ENCODE results near the gene OR2T2.
"Not testable (repeated sequence)": the region's sequence is repeated elsewhere in the genome, so short reads cannot be mapped to it uniquely, and the experiment has no call there.

Gene OR2T2

GRCh38 chr1:248445399-248445798 is at the start of gene OR2T2:
Gene OR2T2 (plus strand): TSS chr1:248445637. CDS start chr1:248452798, 7,161 bp downstream.
- not testable (repeated sequence) for DNase-seq

GRCh38 chr1:248402748-248403147 is 42.7 kb upstream of the OR2T2 start, which contains the start of gene OR2T1:
Gene OR2T1 (plus strand): TSS chr1:248403048. CDS start chr1:248406148, 3,100 bp downstream.
- no peak for DNase-seq

GRCh38 chr1:248404024-248404423 is 41.4 kb upstream of the OR2T2 start:
- no peak for DNase-seq

- DNase-seq: no peak
Observed at GRCh38 chr1:248406721-248407692, 38.4 kb upstream of the OR2T2 start.

GRCh38 chr1:248416226-248416625 is 29.2 kb upstream of the OR2T2 start:
- DNase-seq: no peak

- DNase-seq: no peak
Observed at GRCh38 chr1:248417854-248418253, 27.6 kb upstream of the OR2T2 start.

GRCh38 chr1:248421384-248421783 is 24.1 kb upstream of the OR2T2 start:
- DNase-seq: no peak

GRCh38 chr1:248427526-248428191 is 17.8 kb upstream of the OR2T2 start:
- DNase-seq: not testable (repeated sequence)

GRCh38 chr1:248428192-248428533 is 17.3 kb upstream of the OR2T2 start:
- DNase-seq: not testable (repeated sequence)

- DNase-seq: not testable (repeated sequence)
Observed at GRCh38 chr1:248431683-248432082, 13.8 kb upstream of the OR2T2 start.

GRCh38 chr1:248432201-248432600 is 13.2 kb upstream of the OR2T2 start:
- not testable (repeated sequence) for DNase-seq

- DNase-seq: not testable (repeated sequence)
Observed at GRCh38 chr1:248433811-248434415, 11.5 kb upstream of the OR2T2 start.

- not testable (repeated sequence) for DNase-seq
Observed at GRCh38 chr1:248434913-248435312, 10.5 kb upstream of the OR2T2 start.

- not testable (repeated sequence) for DNase-seq
Observed at GRCh38 chr1:248436303-248436702, 9.1 kb upstream of the OR2T2 start.

GRCh38 chr1:248438668-248439067 is 6.8 kb upstream of the OR2T2 start:
- not testable (repeated sequence) for DNase-seq

- not testable (repeated sequence) for DNase-seq
Observed at GRCh38 chr1:248439283-248439682, 6.2 kb upstream of the OR2T2 start.

- not testable (repeated sequence) for DNase-seq
Observed at GRCh38 chr1:248442500-248443277, 2.7 kb upstream of the OR2T2 start.

GRCh38 chr1:248444603-248445002 is 834 bp upstream of the OR2T2 start:
- not testable (repeated sequence) for DNase-seq

- DNase-seq: not testable (repeated sequence)
Observed at GRCh38 chr1:248448409-248449074, 3.1 kb downstream of the OR2T2 start.

GRCh38 chr1:248449821-248450465 is 4.5 kb downstream of the OR2T2 start:
- not testable (repeated sequence) for DNase-seq

GRCh38 chr1:248450466-248451145 is 5.2 kb downstream of the OR2T2 start:
- DNase-seq: not testable (repeated sequence)
